NCI-H510A (cell line): Measurements from ENCODE around the gene PLK5.

ENCODE experiments used
- DNase-seq: peaks from one replicate; lab custom pipeline; 2025; lab: John Stamatoyannopoulos, UW

The PLK5 gene

DNA sequence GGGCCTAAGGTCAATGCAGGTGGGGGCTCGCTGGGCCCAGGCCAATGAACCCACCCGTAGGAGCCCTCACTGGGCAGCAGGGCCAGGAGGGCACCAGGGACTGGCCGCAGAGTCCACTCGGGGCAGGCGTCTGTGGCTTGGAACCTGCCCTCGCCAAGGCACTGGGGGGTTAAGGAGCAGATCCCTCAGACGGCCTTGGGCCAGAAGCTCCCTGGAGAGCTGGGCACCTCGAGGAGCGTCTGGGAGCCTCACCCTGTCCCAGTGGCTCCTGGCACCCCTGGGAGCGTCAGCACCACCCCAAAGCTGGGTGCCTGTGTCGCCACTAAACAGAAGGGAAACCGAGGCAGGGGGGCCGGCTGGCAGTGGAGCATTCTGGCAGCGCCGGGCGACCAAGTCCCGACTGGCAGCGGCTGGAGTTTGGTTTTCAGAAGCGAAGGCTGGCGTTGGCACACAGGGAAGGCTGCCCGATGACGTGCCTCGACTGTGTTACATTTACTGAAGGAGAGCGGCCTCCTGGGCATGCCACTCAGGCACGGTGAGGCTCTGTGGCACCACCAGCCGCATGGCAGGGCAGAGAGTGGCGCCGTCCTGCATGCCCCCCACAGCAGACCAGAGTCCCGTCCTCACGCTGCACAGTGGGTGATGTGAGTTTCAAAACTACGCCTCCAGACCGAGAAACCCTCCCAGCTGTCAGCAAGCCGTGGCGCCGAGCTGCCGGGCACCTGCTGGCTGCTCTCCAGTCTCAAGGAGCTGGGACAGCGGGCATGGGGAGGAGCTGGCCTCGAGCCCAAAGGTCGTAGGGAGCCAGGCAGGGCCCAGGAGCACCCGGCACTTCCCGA is 53.4 kb downstream of the PLK5 start:
- no peak for DNase-seq

DNA sequence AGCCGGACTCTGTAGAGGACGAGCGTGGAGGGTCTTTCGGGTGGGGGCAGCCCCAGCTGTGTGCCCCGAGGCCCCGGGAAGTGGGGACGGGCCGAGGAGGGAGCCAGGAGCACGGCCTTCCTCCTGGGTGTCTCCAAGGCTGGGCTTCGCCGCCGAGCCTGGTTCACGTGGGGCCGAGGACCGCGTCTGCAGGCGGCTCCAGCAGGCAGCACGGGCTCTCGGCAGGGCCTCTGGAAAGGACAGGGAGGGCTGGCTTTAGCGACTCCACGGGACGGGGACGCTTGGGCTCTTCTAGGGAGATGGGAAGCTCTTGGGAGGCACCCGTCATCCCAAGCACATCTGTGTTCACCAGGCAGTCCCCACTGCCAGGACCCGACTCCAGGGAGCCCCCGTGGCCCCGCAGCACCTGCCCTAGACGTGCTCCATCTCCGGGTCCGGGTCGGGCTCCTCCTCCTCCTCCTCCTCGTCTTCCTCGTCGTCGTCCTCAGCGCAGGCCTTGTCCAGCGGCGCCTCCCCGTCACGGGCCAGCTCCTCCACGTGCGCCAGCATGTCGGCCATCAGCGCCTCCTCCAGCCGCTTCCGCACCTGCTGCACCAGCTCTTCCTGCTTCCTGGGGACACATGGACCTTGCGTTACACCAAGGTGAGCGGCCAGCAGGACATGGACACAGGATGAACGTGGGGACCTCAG is 54.2 kb downstream of the PLK5 start:
- no peak for DNase-seq

DNA sequence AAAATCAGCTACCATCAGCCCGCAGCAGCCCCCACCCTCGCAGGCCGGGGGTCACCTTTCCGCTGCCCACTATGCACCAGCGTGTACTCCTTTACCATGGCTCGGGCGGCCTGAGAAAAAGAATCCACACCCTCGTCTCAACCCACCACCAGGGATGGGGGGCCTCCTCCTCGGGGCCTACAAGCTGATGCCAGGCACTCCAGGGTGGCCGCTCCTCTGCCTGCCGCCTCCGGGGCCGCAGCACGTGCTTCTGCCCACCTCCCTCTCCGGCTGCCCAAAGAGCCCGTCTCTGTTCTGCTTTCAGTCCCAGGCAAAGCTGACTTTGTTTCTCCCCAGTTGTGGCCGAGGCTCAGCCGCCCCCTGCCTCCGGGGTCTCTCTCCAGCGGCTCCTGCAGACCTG is 55.3 kb downstream of the PLK5 start:
- DNase-seq = no peak

DNA sequence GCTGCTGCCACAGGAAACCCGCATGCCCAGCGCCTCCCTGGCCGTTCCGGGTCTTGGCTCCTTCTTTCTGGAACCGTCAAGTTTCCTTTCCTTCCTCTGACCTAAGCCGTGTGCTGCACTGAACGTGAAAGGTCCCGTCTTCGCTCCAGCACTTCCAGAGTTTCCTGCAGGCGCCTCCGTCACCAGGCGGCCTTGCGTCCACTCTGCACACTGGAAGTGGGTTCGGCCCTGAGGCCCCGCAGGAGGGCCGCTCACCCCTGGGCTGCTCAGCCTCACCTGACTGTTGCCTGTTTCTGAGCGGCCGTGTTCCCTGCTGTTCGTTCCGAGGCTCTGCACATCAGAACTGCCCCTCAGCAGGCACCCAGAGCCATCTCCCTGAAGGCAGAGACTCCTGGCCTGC is 56.5 kb downstream of the PLK5 start:
- no peak for DNase-seq

DNA sequence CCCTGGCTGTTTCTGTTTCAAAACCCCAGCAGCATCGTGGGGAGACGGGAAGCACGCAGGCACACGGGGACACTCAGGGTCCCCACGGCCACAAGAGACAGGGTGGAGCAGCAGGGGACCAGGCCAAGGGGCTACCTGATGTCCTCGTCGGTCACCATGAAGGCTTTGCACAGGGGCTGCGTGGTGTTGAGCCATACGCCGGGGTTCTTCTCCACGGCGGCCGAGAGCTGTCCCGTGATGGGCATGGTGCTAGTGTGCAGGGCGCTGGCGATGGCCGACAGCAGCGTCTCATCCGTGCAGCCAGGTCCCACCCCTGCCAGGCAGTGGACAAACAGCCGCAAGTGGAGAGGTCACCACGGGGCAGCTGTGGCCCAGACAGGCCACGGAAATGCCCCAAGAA is 57.1 kb downstream of the PLK5 start:
- DNase-seq = no peak

DNA sequence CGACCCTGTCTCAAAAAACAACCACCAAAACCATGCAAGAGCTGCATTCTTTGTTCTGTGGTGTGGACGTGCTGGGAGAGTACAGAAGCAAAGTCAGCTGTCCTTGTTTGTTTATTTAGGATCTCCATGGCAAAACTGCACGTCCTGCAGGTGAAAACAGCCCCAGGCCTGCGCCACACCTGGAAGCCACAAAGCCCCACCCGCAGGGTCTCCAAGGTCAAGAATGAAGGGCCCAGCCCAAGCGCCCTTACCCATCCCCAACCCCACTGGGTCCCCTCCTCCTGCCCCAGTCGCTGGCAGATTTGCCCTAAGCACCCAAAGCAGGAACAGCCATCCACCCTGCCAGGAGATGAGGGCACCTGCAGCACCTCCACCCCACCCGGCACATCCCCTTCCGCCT is 58.3 kb downstream of the PLK5 start:
- no peak for DNase-seq

DNA sequence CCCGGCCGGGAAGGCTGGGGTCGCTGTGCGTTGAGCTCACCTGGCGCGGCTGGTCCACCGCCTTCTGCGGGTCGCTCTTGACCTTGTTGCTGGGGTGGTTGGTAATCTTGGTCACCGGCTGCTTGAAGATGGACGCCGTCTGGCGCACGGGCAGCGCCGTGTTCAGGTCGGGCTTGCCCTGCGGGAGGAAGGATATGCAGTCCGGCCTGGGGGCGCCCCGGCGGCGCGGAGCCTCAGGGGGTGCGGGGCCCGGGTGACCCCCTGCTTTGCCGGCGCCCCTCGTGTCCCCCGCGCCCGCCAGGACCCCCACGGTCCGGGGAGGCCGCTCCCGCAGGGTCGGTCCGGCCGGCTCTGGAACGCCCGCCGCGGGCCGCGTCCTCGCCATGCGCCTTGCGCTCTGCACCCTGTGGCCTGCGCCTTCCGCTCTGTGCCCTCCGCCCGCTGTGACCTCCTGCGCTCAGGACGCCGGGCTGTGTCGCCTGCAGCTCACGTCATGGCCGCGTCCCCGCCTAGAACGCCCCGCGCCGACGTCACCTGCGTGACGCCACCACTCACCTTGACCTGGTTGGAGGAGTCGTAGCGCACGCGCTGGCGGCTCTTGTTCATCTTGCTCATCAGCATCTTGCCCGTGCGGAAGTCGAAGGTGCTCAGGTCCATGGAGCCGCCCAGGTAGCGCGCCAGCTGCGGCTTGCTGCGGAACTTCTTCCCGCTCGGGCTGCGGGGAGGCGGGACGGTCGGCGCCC is 60.8 kb downstream of the PLK5 start:
- no peak for DNase-seq

DNA sequence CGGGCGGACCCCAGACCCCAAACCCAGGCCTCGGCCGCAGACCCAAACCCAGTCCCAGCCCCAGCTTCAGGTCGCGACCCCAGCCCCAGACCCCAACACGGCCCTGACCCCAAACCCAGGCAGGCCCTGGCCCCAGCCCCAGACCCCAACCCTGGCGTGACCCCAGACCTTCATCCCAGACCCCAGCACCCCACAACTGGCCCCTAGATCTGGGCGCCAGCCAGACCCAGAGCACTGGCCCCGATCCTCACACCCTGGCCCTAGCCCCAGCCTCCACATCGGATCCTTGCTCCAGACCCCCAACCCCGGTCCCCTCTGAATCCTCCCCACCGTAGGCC is 61.3 kb downstream of the PLK5 start:
- DNase-seq = no peak
